OCI-LY1 (cell line): ENCODE data around the gene P3H3.

Experiments used
- EZH2 ChIP-seq: fragments of 200-600 bp; sonication (generic), shearing (Covaris generic); IDR thresholded peaks from 2 replicates; pipeline ENCODE4 v1.8.0; 2017; ENCODE audit warnings: borderline replicate concordance, mixed run types, mild to moderate bottlenecking, antibody characterized with exemption, low read length, moderate library complexity, mixed read lengths
- TF ChIP-seq, protein P1 (sequence below): fragments of 200-600 bp; sonication (generic), shearing (Covaris generic); IDR thresholded peaks from 2 replicates; pipeline ENCODE4 v1.5.1; 2017; ENCODE audit warnings: mild to moderate bottlenecking, antibody characterized with exemption, low read length, moderate library complexity, mixed read lengths

DNA sequence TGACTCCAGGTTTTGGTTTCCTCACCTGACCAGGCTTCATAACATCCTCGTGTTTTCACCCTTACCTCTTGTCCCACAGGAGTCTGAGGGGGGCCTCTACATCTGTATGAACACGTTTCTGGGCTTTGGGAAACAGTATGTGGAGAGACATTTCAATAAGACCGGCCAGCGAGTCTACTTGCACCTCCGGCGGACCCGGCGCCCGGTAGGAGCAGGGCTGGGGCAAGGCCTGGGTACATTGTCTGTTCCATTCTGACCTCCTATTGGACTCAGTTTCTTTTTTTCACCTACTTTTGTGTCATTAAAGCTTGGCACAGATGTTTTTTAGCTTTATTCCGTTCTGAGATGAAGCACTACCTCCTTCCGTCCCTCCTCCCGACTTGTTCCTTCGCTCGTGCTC lies 27.1 kb downstream of the P3H3 start:
- TF ChIP-seq, protein P1, sequence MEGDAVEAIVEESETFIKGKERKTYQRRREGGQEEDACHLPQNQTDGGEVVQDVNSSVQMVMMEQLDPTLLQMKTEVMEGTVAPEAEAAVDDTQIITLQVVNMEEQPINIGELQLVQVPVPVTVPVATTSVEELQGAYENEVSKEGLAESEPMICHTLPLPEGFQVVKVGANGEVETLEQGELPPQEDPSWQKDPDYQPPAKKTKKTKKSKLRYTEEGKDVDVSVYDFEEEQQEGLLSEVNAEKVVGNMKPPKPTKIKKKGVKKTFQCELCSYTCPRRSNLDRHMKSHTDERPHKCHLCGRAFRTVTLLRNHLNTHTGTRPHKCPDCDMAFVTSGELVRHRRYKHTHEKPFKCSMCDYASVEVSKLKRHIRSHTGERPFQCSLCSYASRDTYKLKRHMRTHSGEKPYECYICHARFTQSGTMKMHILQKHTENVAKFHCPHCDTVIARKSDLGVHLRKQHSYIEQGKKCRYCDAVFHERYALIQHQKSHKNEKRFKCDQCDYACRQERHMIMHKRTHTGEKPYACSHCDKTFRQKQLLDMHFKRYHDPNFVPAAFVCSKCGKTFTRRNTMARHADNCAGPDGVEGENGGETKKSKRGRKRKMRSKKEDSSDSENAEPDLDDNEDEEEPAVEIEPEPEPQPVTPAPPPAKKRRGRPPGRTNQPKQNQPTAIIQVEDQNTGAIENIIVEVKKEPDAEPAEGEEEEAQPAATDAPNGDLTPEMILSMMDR: no peak
- TF ChIP-seq EZH2: no peak
